Left lung (tissue), 14 donors: ENCODE results near the gene MASP2. TPM values are rescaled to one million over a fixed set of nuclear protein-coding genes. Genes with fewer than 3 reads are reported as not detected.
"Not testable (repeated sequence)": the region's sequence is repeated elsewhere in the genome, so short reads cannot be mapped to it uniquely, and the experiment has no call there.

Source experiments
- ATAC-seq: fragments of 200-7000 bp; cut with Tn5 transposase; one replicate; pipeline ENCODE4 v1.9.1; 2020; ENCODE audit warnings: moderate library complexity
- DNase-seq, 4 donors: peaks; one replicate each; pipeline ENCODE4 v3.0.0-alpha.2; 2013 to 2020
- H3K27ac ChIP-seq, 2 donors: fragments of 200-600 bp; sonication (generic) in 1 of 2; one replicate each; pipeline versions ENCODE4 v1.5.0 to v1.8.0; 2020 to 2021
- H3K27me3 ChIP-seq, 2 donors: fragments of 200-600 bp; sonication (generic) in 1 of 2; one replicate each; pipeline versions ENCODE4 v1.5.0 to v1.8.0; 2020 to 2021
- H3K36me3 ChIP-seq, 2 donors: fragments of 200-600 bp; sonication (generic) in 1 of 2; one replicate each; pipeline versions ENCODE4 v1.5.0 to v1.8.0; 2020 to 2021
- H3K4me1 ChIP-seq, 2 donors: fragments of 200-600 bp; one replicate each; pipeline ENCODE4 v1.8.0; 2021
- H3K4me3 ChIP-seq, 2 donors: fragments of 200-600 bp; sonication (generic) in 1 of 2; one replicate each; pipeline versions ENCODE4 v1.5.0 to v1.8.0; 2020 to 2021; ENCODE audit warnings: mild to moderate bottlenecking in 1 of 2
- H3K9me3 ChIP-seq, 2 donors: fragments of 200-600 bp; sonication (generic) in 1 of 2; one replicate each; pipeline versions ENCODE4 v1.5.0 to v1.8.0; 2020 to 2021
- CTCF ChIP-seq, 2 donors: fragments of 200-600 bp; sonication (generic) in 1 of 2; IDR thresholded peaks; one replicate each; pipeline versions ENCODE4 v1.5.0 to v1.8.0; 2021; ENCODE audit warnings: antibody characterized with exemption in 2 of 2
- intact Hi-C, 2 donors: fragments of 100-400 bp; cut with DNase I; formaldehyde crosslinking; loops; one replicate each; pipeline versions ENCODE4 v1.11.2 to v1.14.2; 2022
- long read RNA-seq, 12 donors: library from polyadenylated mRNA in 2 of 12; unstranded in 2 of 12; transcript quantifications; one replicate each; pipeline ENCODE4 v2.0.0 and lab custom pipeline, GENCODE V29; 2019 to 2026
- polyA plus RNA-seq, 6 donors: library from polyadenylated mRNA; unstranded; fragments of 120-200 nt; gene quantifications; one replicate each; pipeline ENCODE4 v1.2.1, GENCODE V29; 2013; ENCODE audit not compliant: insufficient read length in 6 of 6
- total RNA-seq, 2 donors: library from RNA; stranded (reverse); fragmentation: NEBNext Ultra II Directional; extraction: Animal tissue kit (Norgen Biotek cat#: 25700); gene quantifications; one replicate each; pipeline ENCODE4 v1.2.1, GENCODE V29; 2021
- donor health status: DM: no; HTN: yes; CAD: no.
- donor health status: DM: no; HTN: no; CAD: no.

Gene MASP2
- total RNA-seq (not detected), polyA plus RNA-seq (10 to 100 TPM in 4 of 6 donors, 1 to 10 TPM in 2; 8.9 to 12.3 (median 10.9) TPM)
- long read RNA-seq, donor 1, partial matches to known transcripts = 12 of 12 reads
- long read RNA-seq, donor 1, other reads (novel, unspliced or antisense) = 0 of 12 reads
- long read RNA-seq, donor 2, partial matches to known transcripts = 11 of 11 reads
- long read RNA-seq, donor 2, other reads (novel, unspliced or antisense) = 0 of 11 reads
- long read RNA-seq, donor 3 = 0 reads
- long read RNA-seq, donor 4 = 0 reads
- long read RNA-seq, donor 5, partial matches to known transcripts = 5 of 5 reads
- long read RNA-seq, donor 5, other reads (novel, unspliced or antisense) = 0 of 5 reads
- long read RNA-seq, donor 6 = 0 reads
- long read RNA-seq, donor 7 = 0 reads
- long read RNA-seq, donor 8, partial matches to known transcripts = 39 of 39 reads
- long read RNA-seq, donor 8, other reads (novel, unspliced or antisense) = 0 of 39 reads
- long read RNA-seq, donor 9 = 0 reads
- long read RNA-seq, donor 10, partial matches to known transcripts = 0 of 1 reads
- long read RNA-seq, donor 10, other reads (novel, unspliced or antisense) = 1 of 1 reads
- long read RNA-seq, donor 11 = 0 reads
- long read RNA-seq, donor 12 = 0 reads

GRCh38 chr1:11046625-11047365 is at the start of gene MASP2:
Gene MASP2 (minus strand): TSS chr1:11047239. CDS start chr1:11047207, 32 bp downstream.
- Histone ChIP-seq H3K4me1 (peaks cover 0 to 5% of the 10 kb centered on the region in 2 donors), H3K36me3 (no peaks in the 10 kb centered on the region), H3K27me3 (no peaks in the 10 kb centered on the region), H3K4me3 (no peak within 1 kb of the TSS), H3K27ac (no peak within 1 kb of the TSS), H3K9me3 (no peaks in the 10 kb centered on the region)
- DNase-seq (no peak), ATAC-seq (no peak)
- intact Hi-C loops = no loop called here
- TF ChIP-seq CTCF (IDR thresholded peaks at IDR 0.05) = no peak

GRCh38 chr1:11083784-11084183 is 36.7 kb upstream of the MASP2 start:
- DNase-seq, H3K9me3 ChIP-seq, H3K4me1 ChIP-seq, intact Hi-C loops, H3K4me3 ChIP-seq, H3K27ac ChIP-seq, ATAC-seq, H3K27me3 ChIP-seq: not testable (repeated sequence)
- H3K36me3 ChIP-seq = peaks cover 14 to 83% of the 10 kb centered on the region in 2 donors

- peaks cover 0 to 84% of the 10 kb centered on the region in 2 donors for H3K36me3 ChIP-seq
- intact Hi-C loops = no loop called here
Measured at GRCh38 chr1:11080931-11081330, 33.9 kb upstream of the MASP2 start.

GRCh38 chr1:11078631-11079030 is 31.6 kb upstream of the MASP2 start:
- H3K4me1 ChIP-seq = no peaks in the 10 kb centered on the region
- H3K27me3 ChIP-seq = no peaks in the 10 kb centered on the region
- H3K36me3 ChIP-seq = peaks cover 0 to 99% of the 10 kb centered on the region in 2 donors
- no peak overlapping the region for H3K27ac ChIP-seq
- intact Hi-C loops = no loop called here
- ATAC-seq (no peak), DNase-seq (no peak)
- no peak overlapping the region for H3K4me3 ChIP-seq
- no peaks in the 10 kb centered on the region for H3K9me3 ChIP-seq
- TF ChIP-seq CTCF (IDR thresholded peaks at IDR 0.05) = no peak

More at GRCh38 chr1:11080931-11081330, 33.9 kb upstream of the MASP2 start:
- H3K27me3 ChIP-seq = no peaks in the 10 kb centered on the region
- no peaks in the 10 kb centered on the region for H3K4me1 ChIP-seq
- peak in 1 of 4 donors; percentile 4 for DNase-seq
- no peak overlapping the region for H3K4me3 ChIP-seq
- H3K9me3 ChIP-seq = no peaks in the 10 kb centered on the region
- H3K27ac ChIP-seq = no peak overlapping the region
- ATAC-seq = no peak
- TF ChIP-seq CTCF (IDR thresholded peaks at IDR 0.05) = no peak

- H3K27me3 ChIP-seq, H3K9me3 ChIP-seq, H3K4me1 ChIP-seq, H3K27ac ChIP-seq, ATAC-seq, DNase-seq, intact Hi-C loops, H3K4me3 ChIP-seq: not testable (repeated sequence)
- H3K36me3 ChIP-seq = peaks cover 0 to 100% of the 10 kb centered on the region in 2 donors
Measured at GRCh38 chr1:11073398-11073797, 26.4 kb upstream of the MASP2 start.
